T-helper 1 cell treated with Interleukin-12 subunit alpha and Interleukin-12 subunit beta and Interleukin-4 antibody, amounts not matched to agents 30 μg/mL and 1 μg/mL, for 36 hours (primary cell): Measurements from ENCODE around the gene TARBP2.
"Not testable (repeated sequence)": the region's sequence is repeated elsewhere in the genome, so short reads cannot be mapped to it uniquely, and the experiment has no call there.

Experiments
- H3K27ac Mint-ChIP-seq: one replicate; pipeline ENCODE4 v1.8.0; 2021; ENCODE audit warnings: mild to moderate bottlenecking, mixed read lengths
- H3K27me3 Mint-ChIP-seq: one replicate; pipeline ENCODE4 v1.8.0; 2021; ENCODE audit warnings: low read depth, mixed read lengths
- H3K36me3 Mint-ChIP-seq: one replicate; pipeline ENCODE4 v1.8.0; 2021; ENCODE audit warnings: low read depth, mixed read lengths
- H3K4me1 Mint-ChIP-seq: one replicate; pipeline ENCODE4 v1.8.0; 2021; ENCODE audit warnings: low read depth, mixed read lengths
- H3K4me3 Mint-ChIP-seq: one replicate; pipeline ENCODE4 v1.8.0; 2021; ENCODE audit warnings: mild to moderate bottlenecking, moderate library complexity, mixed read lengths
- H3K9me3 Mint-ChIP-seq: one replicate; pipeline ENCODE4 v1.8.0; 2021; ENCODE audit warnings: mixed read lengths

Gene TARBP2

GRCh38 chr12:53533471-53533870 is 32.4 kb downstream of the TARBP2 start:
- Mint-ChIP-seq H3K9me3 (no peaks in the 10 kb centered on the region), H3K4me1 (no peaks in the 10 kb centered on the region), H3K27ac (no peak overlapping the region), H3K4me3 (no peak overlapping the region), H3K27me3 (no peaks in the 10 kb centered on the region), H3K36me3 (peaks cover 34% of the 10 kb centered on the region)

GRCh38 chr12:53536962-53537361 is 35.9 kb downstream of the TARBP2 start:
- Mint-ChIP-seq H3K9me3 (no peaks in the 10 kb centered on the region), H3K4me3 (no peak overlapping the region), H3K27ac (no peak overlapping the region), H3K36me3 (peaks cover 31% of the 10 kb centered on the region), H3K27me3 (no peaks in the 10 kb centered on the region), H3K4me1 (no peaks in the 10 kb centered on the region)

DNA sequence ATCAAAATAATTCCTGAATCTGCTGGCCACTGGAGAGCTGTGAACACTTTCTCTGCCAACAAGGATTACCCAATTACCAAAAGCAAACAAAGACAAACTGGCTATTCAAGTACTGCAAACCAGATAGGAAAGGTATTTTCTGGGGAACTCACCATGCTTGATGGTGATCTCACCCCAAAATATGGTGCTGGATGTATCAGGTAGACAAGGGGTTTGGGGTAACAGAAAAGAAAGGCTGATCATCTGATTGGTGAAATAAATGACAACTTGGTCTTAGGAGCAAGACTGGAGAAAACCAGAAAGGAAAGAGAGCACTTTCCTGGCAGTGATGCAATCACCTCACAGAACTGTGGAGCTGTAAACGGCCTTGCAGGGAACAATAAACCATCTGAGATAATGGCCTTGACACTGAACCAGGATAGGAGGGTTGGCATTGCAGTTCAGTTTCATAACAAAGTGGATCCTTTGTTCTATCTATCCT is 37.2 kb downstream of the TARBP2 start:
- H3K27ac Mint-ChIP-seq = no peak overlapping the region
- no peak overlapping the region for H3K4me3 Mint-ChIP-seq
- no peaks in the 10 kb centered on the region for H3K9me3 Mint-ChIP-seq
- H3K4me1 Mint-ChIP-seq = no peaks in the 10 kb centered on the region
- no peaks in the 10 kb centered on the region for H3K27me3 Mint-ChIP-seq
- H3K36me3 Mint-ChIP-seq = peaks cover 22% of the 10 kb centered on the region

GRCh38 chr12:53539526-53539925 is 38.4 kb downstream of the TARBP2 start:
- Mint-ChIP-seq H3K27ac (no peak overlapping the region), H3K4me3 (no peak overlapping the region), H3K36me3 (peaks cover 16% of the 10 kb centered on the region)

DNA sequence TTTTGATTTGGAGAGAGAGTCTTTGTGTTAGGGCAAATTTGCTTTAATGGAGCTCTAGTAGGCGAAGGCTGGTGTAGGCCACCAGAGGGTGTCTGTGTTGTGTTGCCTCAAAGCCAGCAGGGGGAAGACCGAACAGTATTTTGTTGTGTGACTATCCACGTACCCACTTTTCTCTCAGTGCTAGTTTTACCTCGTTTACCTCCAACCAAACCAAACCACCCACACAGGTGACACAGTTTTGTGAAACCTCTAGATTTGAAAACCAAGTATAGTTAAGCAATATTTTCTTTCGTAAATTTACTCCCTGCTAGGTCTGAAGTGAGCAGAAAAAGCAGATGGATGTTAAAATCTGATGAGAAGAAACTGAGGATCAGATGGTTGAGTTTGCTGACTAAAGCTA is 42.5 kb downstream of the TARBP2 start:
- Mint-ChIP-seq H3K27me3 (no peaks in the 10 kb centered on the region), H3K4me1 (peaks cover 7% of the 10 kb centered on the region), H3K36me3 (peaks cover 10% of the 10 kb centered on the region), H3K4me3 (no peak overlapping the region), H3K27ac (peak overlapping the region; percentile 28), H3K9me3 (no peaks in the 10 kb centered on the region)

More at GRCh38 chr12:53539526-53539925, 38.4 kb downstream of the TARBP2 start:
- H3K4me1 Mint-ChIP-seq = peaks cover 7% of the 10 kb centered on the region
- no peaks in the 10 kb centered on the region for H3K27me3 Mint-ChIP-seq
- no peaks in the 10 kb centered on the region for H3K9me3 Mint-ChIP-seq

- Mint-ChIP-seq H3K36me3 (peaks cover 18% of the 10 kb centered on the region), H3K4me1 (peaks cover 13% of the 10 kb centered on the region)
- not testable (repeated sequence) for H3K9me3 Mint-ChIP-seq, H3K27me3 Mint-ChIP-seq, H3K27ac Mint-ChIP-seq, H3K4me3 Mint-ChIP-seq
These were observed 47.3 kb downstream of the TARBP2 start for GRCh38 chr12:53548354-53548753.

DNA sequence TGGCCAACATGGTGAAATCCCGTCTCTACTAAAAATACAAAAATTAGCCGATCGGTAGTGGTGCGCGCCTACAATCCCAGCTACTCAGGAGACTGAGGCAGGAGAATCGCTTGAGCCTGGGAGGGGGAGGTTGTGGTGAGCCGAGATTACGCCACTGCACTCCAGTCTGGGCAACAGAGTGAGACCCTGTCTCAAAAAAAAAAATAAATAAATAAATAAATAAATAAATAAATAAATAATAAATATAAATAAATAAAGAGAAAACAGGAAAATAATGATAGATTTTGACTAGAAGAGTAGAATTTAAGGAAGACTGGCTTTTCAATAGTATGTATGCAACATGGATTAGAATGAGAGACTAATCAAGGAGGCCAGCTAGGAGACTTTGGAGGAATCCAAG is 49.0 kb downstream of the TARBP2 start:
- H3K36me3 Mint-ChIP-seq = peaks cover 20% of the 10 kb centered on the region
- H3K4me3 Mint-ChIP-seq = not testable (repeated sequence)

GRCh38 chr12:53550595-53550994 is 49.5 kb downstream of the TARBP2 start:
- Mint-ChIP-seq H3K4me3 (no peak overlapping the region), H3K9me3 (no peaks in the 10 kb centered on the region), H3K27ac (no peak overlapping the region), H3K27me3 (no peaks in the 10 kb centered on the region), H3K36me3 (peaks cover 20% of the 10 kb centered on the region), H3K4me1 (peaks cover 6% of the 10 kb centered on the region)

More for the DNA sequence above, 49.0 kb downstream of the TARBP2 start:
- not testable (repeated sequence) for H3K9me3 Mint-ChIP-seq, H3K27me3 Mint-ChIP-seq, H3K4me1 Mint-ChIP-seq, H3K27ac Mint-ChIP-seq

GRCh38 chr12:53551889-53552291 is 50.8 kb downstream of the TARBP2 start:
- Mint-ChIP-seq H3K4me1 (peaks cover 6% of the 10 kb centered on the region), H3K9me3 (no peaks in the 10 kb centered on the region), H3K27ac (no peak overlapping the region), H3K27me3 (no peaks in the 10 kb centered on the region), H3K4me3 (no peak overlapping the region), H3K36me3 (peaks cover 20% of the 10 kb centered on the region)

GRCh38 chr12:53552361-53553327 is 51.6 kb downstream of the TARBP2 start:
- H3K4me3 Mint-ChIP-seq = no peak overlapping the region
- H3K4me1 Mint-ChIP-seq = peaks cover 6% of the 10 kb centered on the region
- H3K27ac Mint-ChIP-seq = no peak overlapping the region
- H3K9me3 Mint-ChIP-seq = no peaks in the 10 kb centered on the region
- H3K36me3 Mint-ChIP-seq = peaks cover 17% of the 10 kb centered on the region
- H3K27me3 Mint-ChIP-seq = no peaks in the 10 kb centered on the region
